GM18508 (cell line): ENCODE measurements around the gene CAPN11.

ENCODE experiments used
- ATAC-seq: cut with Tn5 transposase; IDR thresholded peaks from one replicate; pipeline ENCODE4 v1.9.1; 2021; ENCODE audit warnings: moderate number of reproducible peaks; ENCODE audit not compliant: insufficient read depth, unreplicated experiment

CAPN11 gene

GRCh38 chr6:44202332-44202971, 43.8 kb downstream of the CAPN11 start:
- ATAC-seq: no peak

- no peak for ATAC-seq
Observed at GRCh38 chr6:44202972-44203750, 44.5 kb downstream of the CAPN11 start.

- ATAC-seq: no peak
Observed at GRCh38 chr6:44203955-44204354, 45.3 kb downstream of the CAPN11 start.

- ATAC-seq: no peak
Observed at GRCh38 chr6:44207966-44208365, 49.3 kb downstream of the CAPN11 start.

- no peak for ATAC-seq
Observed at GRCh38 chr6:44211284-44211683, 52.7 kb downstream of the CAPN11 start.

GRCh38 chr6:44214307-44214706, 55.7 kb downstream of the CAPN11 start:
- ATAC-seq: no peak

- ATAC-seq: no peak
Observed at GRCh38 chr6:44216677-44217331, 58.2 kb downstream of the CAPN11 start, which contains the start of gene MYMX. Gene MYMX, plus strand, starts transcription at chr6:44216926. Its CDS starts 546 bp downstream, at chr6:44217472.

- ATAC-seq: no peak
Observed at GRCh38 chr6:44217332-44218143, 58.9 kb downstream of the CAPN11 start.

- no peak for ATAC-seq
Observed at GRCh38 chr6:44219053-44219814, 60.6 kb downstream of the CAPN11 start.

- ATAC-seq: no peak
Observed at GRCh38 chr6:44219815-44220784, 61.5 kb downstream of the CAPN11 start.

GRCh38 chr6:44220913-44221290, 62.3 kb downstream of the CAPN11 start:
- no peak for ATAC-seq

GRCh38 chr6:44221291-44221960, 62.8 kb downstream of the CAPN11 start:
- ATAC-seq: no peak

GRCh38 chr6:44221961-44222335, 63.3 kb downstream of the CAPN11 start:
- no peak for ATAC-seq

GRCh38 chr6:44222486-44223318, 64.1 kb downstream of the CAPN11 start:
- ATAC-seq: no peak

- no peak for ATAC-seq
Observed at GRCh38 chr6:44223319-44224028, 64.9 kb downstream of the CAPN11 start, which contains the start of gene SLC29A1. Gene SLC29A1, plus strand, starts transcription at chr6:44223595. Its CDS starts 3,719 bp downstream, at chr6:44227314.
